ENCODE results near the gene FAM13A.
"Not testable (repeated sequence)": the region's sequence is repeated elsewhere in the genome, so short reads cannot be mapped to it uniquely, and the experiment has no call there.

The FAM13A gene

GRCh38 chr4:89006307-89006706 lies 50.7 kb downstream of the FAM13A start:
- H3K4me3 ChIP-seq (ENCODE audit: low read depth, low read length), result no peak overlapping the region
- DNase-seq (ENCODE audit: low read depth), result no peak
- no peak for TF ChIP-seq MAX (IDR thresholded peaks at IDR 0.05; ENCODE audit: low read depth, low read length)
- TF ChIP-seq POLR2A (IDR thresholded peaks at IDR 0.05; ENCODE audit: extremely low read depth, insufficient read length), result no peak
- TF ChIP-seq CTCF (IDR thresholded peaks at IDR 0.05; ENCODE audit: low read depth, low read length), result no peak
- no peak for TF ChIP-seq MYC (IDR thresholded peaks at IDR 0.05; ENCODE audit: low read depth, low read length)

GRCh38 chr4:89005066-89005465 lies 51.9 kb downstream of the FAM13A start:
- DNase-seq (ENCODE audit: low read depth); H3K4me3 ChIP-seq (ENCODE audit: low read depth, low read length): not testable (repeated sequence)

GRCh38 chr4:89001647-89002445 lies 55.1 kb downstream of the FAM13A start:
- H3K4me3 ChIP-seq (ENCODE audit: low read depth, low read length), result no peak overlapping the region
- no peak for TF ChIP-seq MAX (IDR thresholded peaks at IDR 0.05; ENCODE audit: low read depth, low read length)
- no peak for TF ChIP-seq MYC (IDR thresholded peaks at IDR 0.05; ENCODE audit: low read depth, low read length)
- no peak for TF ChIP-seq CTCF (IDR thresholded peaks at IDR 0.05; ENCODE audit: low read depth, low read length)
- no peak for TF ChIP-seq POLR2A (IDR thresholded peaks at IDR 0.05; ENCODE audit: extremely low read depth, insufficient read length)
- DNase-seq (ENCODE audit: low read depth), result no peak

GRCh38 chr4:89000844-89001360 lies 56.1 kb downstream of the FAM13A start:
- DNase-seq (ENCODE audit: low read depth), result peak; percentile 3
- TF ChIP-seq MAX (IDR thresholded peaks at IDR 0.05; ENCODE audit: low read depth, low read length) (no peak), MYC (IDR thresholded peaks at IDR 0.05; ENCODE audit: low read depth, low read length) (no peak), CTCF (IDR thresholded peaks at IDR 0.05; ENCODE audit: low read depth, low read length) (no peak), POLR2A (IDR thresholded peaks at IDR 0.05; ENCODE audit: extremely low read depth, insufficient read length) (no peak)
- H3K4me3 ChIP-seq (ENCODE audit: low read depth, low read length), result no peak overlapping the region

- TF ChIP-seq MYC (IDR thresholded peaks at IDR 0.05; ENCODE audit: low read depth, low read length) (no peak), POLR2A (IDR thresholded peaks at IDR 0.05; ENCODE audit: extremely low read depth, insufficient read length) (no peak), MAX (IDR thresholded peaks at IDR 0.05; ENCODE audit: low read depth, low read length) (no peak), CTCF (IDR thresholded peaks at IDR 0.05; ENCODE audit: low read depth, low read length) (no peak)
- DNase-seq (ENCODE audit: low read depth), result no peak
Observed at GRCh38 chr4:89000382-89000781, 56.6 kb downstream of the FAM13A start.

GRCh38 chr4:88999392-88999930 lies 57.5 kb downstream of the FAM13A start:
- no peak for TF ChIP-seq MAX (IDR thresholded peaks at IDR 0.05; ENCODE audit: low read depth, low read length)
- TF ChIP-seq MYC (IDR thresholded peaks at IDR 0.05; ENCODE audit: low read depth, low read length), result no peak
- TF ChIP-seq POLR2A (IDR thresholded peaks at IDR 0.05; ENCODE audit: extremely low read depth, insufficient read length), result no peak
- TF ChIP-seq CTCF (IDR thresholded peaks at IDR 0.05; ENCODE audit: low read depth, low read length), result no peak
- no peak overlapping the region for H3K4me3 ChIP-seq (ENCODE audit: low read depth, low read length)
- no peak for DNase-seq (ENCODE audit: low read depth)

More at GRCh38 chr4:89000382-89000781, 56.6 kb downstream of the FAM13A start:
- H3K4me3 ChIP-seq (ENCODE audit: low read depth, low read length), result no peak overlapping the region
